ENCODE measurements around the gene BMP7.

- TF ChIP-seq POLR2AphosphoS5 (IDR thresholded peaks at IDR 0.05) (no peak), CTCF (IDR thresholded peaks at IDR 0.05) (no peak)
These were observed 98.3 kb downstream of the BMP7 start for GRCh38 chr20:57167971-57168701.
